Transverse colon (tissue), 4 donors: Measurements from ENCODE around the gene MB.

Experiments used
- CTCF ChIP-seq, 5 experiments: fragments of 200-600 bp in 3 of 5; fragments of 450-650 bp in 2 of 5; sonication (generic) in 3 of 5; IDR thresholded peaks; 1 replicate in 2 of 5; 2 replicates in 3 of 5; pipeline ENCODE4 v1.5.1; 2016 to 2017; ENCODE audit warnings: antibody characterized with exemption in 5 of 5, inconsistent platforms in 3 of 5, mild to moderate bottlenecking in 2 of 5, moderate library complexity in 1 of 5
- EP300 ChIP-seq: sonication (generic); formaldehyde crosslinking; IDR thresholded peaks from one replicate; pipeline ENCODE4 v1.6.1; 2017; ENCODE audit warnings: antibody characterized with exemption, low read depth
- POLR2A ChIP-seq: fragments of 450-650 bp; IDR thresholded peaks from one replicate; pipeline ENCODE4 v1.6.1; 2016; ENCODE audit warnings: antibody characterized with exemption, mild to moderate bottlenecking, moderate library complexity
- POLR2AphosphoS5 ChIP-seq, 3 donors: sonication (generic); formaldehyde crosslinking; IDR thresholded peaks; one replicate each; pipeline ENCODE4 v1.6.1; 2016; ENCODE audit warnings: antibody characterized with exemption in 3 of 3

GRCh38 chr22:35598396-35598710, 18.8 kb downstream of the MB start:
- TF ChIP-seq CTCF (IDR thresholded peaks at IDR 0.05) (no peak), POLR2AphosphoS5 (IDR thresholded peaks at IDR 0.05) (no peak), POLR2A (no peak), EP300 (no peak)
